Middle frontal gyrus (tissue), 1 donor: Measurements from ENCODE around the gene CLMN.
"Not testable (repeated sequence)": the region's sequence is repeated elsewhere in the genome, so short reads cannot be mapped to it uniquely, and the experiment has no call there.

Experiments
- DNase-seq: peaks from one replicate; pipeline ENCODE4 v3.0.0-alpha.2; 2015; ENCODE audit warnings: low spot score; ENCODE audit errors: extremely low spot score

CLMN gene

GRCh38 chr14:95141684-95142083 lies 178.0 kb downstream of the CLMN start:
- DNase-seq: no peak

GRCh38 chr14:95140060-95140858 lies 179.4 kb downstream of the CLMN start:
- no peak for DNase-seq

- no peak for DNase-seq
These were observed 180.8 kb downstream of the CLMN start for GRCh38 chr14:95138876-95139275.

GRCh38 chr14:95138455-95138854 lies 181.3 kb downstream of the CLMN start:
- not testable (repeated sequence) for DNase-seq

- no peak for DNase-seq
These were observed 181.9 kb downstream of the CLMN start for GRCh38 chr14:95137804-95138167.

GRCh38 chr14:95137164-95137803 lies 182.4 kb downstream of the CLMN start:
- DNase-seq: no peak

- no peak for DNase-seq
These were observed 183.1 kb downstream of the CLMN start for GRCh38 chr14:95136631-95137030.

- no peak for DNase-seq
These were observed 185.3 kb downstream of the CLMN start for GRCh38 chr14:95134304-95134933.

GRCh38 chr14:95133282-95133681 lies 186.4 kb downstream of the CLMN start:
- DNase-seq: no peak

- no peak for DNase-seq
These were observed 186.9 kb downstream of the CLMN start for GRCh38 chr14:95132760-95133159.
